Measurements from ENCODE around the gene CACNA2D2. TPM values are rescaled to one million over a fixed set of nuclear protein-coding genes. Genes with fewer than 3 reads are reported as not detected.

Gene CACNA2D2
- total and polyA plus RNA-seq, 2 of the 8 experiments (the other 6 are each of a cell fraction or from before 2014, with no cell fraction given): 14.1 to 25.0 TPM

DNA sequence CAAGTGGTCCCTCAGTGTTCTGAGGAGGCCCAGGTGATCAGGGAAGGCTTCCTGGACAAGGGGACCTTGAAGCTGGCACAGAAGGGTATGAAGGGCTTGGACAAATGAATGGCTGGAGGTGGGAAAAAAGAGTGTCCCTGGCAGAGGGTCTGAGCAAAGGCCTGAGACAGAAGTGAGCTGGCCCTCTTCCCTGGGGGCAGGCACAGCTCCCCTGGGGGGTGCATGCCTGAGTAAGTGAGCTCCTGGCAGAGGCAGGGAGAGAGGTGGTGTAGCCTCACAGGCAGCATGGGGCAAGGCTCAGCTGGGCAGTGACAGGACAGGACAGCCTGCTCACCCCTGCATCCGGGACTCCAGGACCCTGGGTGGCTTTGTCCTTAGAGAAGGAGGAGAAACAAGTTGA, 5.4 kb upstream of the CACNA2D2 start:
- no peaks in the 10 kb centered on the region for H4K20me1 ChIP-seq (replicated peaks in 1 of 2; ENCODE audit: control insufficient read depth in 1 of 2, insufficient read depth in 2 of 2, low read length in 2 of 2)
- H2BK20ac ChIP-seq (ENCODE audit: low read length): no peak overlapping the region
- TF ChIP-seq YY1 (IDR thresholded peaks at IDR 0.05; ENCODE audit: low read depth, low read length) (no peak), RNF2 (IDR thresholded peaks at IDR 0.05; ENCODE audit: borderline replicate concordance, low read depth, low read length, missing control alignments, poor library complexity, severe bottlenecking) (no peak), SP4 (IDR thresholded peaks at IDR 0.05; ENCODE audit: low read length) (no peak), SIRT6 (IDR thresholded peaks at IDR 0.05; ENCODE audit: low read length) (no peak)
- FAIRE-seq (no peak), DNase-seq (ENCODE audit: low read depth in 1 of 2, low spot score in 2 of 2) (no peak)
- WGBS, 2 experiments (ENCODE audit: extremely low coverage in 1 of 2, insufficient coverage in 1 of 2, insufficient read length in 1 of 2, insufficient replicate concordance in 2 of 2, low coverage in 1 of 2, low lambda C conversion rate in 2 of 2, missing lambda C conversion rate in 1 of 2): 83% methylated on average over 1 of the region's 1 CpG; no CpG with 5 or more reads in 1 of the 2 experiments
- H3K27me3 ChIP-seq (replicated peaks in 1 of 4; ENCODE audit: control insufficient read depth in 3 of 4, extremely low read depth in 1 of 4, insufficient read depth in 3 of 4, low read length in 3 of 4): peaks cover 0 to 20% (median 11%) of the 10 kb centered on the region in 4 experiments; a peak in 6 of 7 replicates
- H4K5ac ChIP-seq (ENCODE audit: insufficient read length, low read depth, low read length): no peak overlapping the region
- H3K4me1 ChIP-seq (replicated peaks in 1 of 4; ENCODE audit: control insufficient read depth in 3 of 4, insufficient read depth in 4 of 4, low read length in 3 of 4): peaks cover 0 to 9% (median 3%) of the 10 kb centered on the region in 4 experiments; a peak in 3 of 7 replicates
- no peak overlapping the region for H2AFZ ChIP-seq (ENCODE audit: low read length)
- no peak overlapping the region for H3K23ac ChIP-seq (ENCODE audit: insufficient read length)
- no peaks in the 10 kb centered on the region for H3K79me2 ChIP-seq (ENCODE audit: control insufficient read depth in 1 of 2, insufficient read depth in 2 of 2, low read length in 2 of 2)
- no peak overlapping the region for H3K56ac ChIP-seq (replicated peaks; ENCODE audit: insufficient read length, low read depth, low read length)
- ChIA-PET POLR2A (ENCODE audit: partially characterized antibody) (interaction anchor here (1.7 kb wide), 1 partner anchor 10 kb away, joined by 4 read pairs; no protein-coding TSS in a partner anchor), CTCF (ENCODE audit: partially characterized antibody) (interaction anchor here (0.7 to 12.6 kb wide), 21 partner anchors 9 to 138 kb away, joined by 3 to 83 read pairs (median 4); no protein-coding TSS in a partner anchor)
- H3K14ac ChIP-seq (ENCODE audit: insufficient read length): no peak overlapping the region
- H3K79me1 ChIP-seq (ENCODE audit: low read depth, low read length): no peaks in the 10 kb centered on the region
- no peak overlapping the region for H2BK120ac ChIP-seq (replicated peaks; ENCODE audit: low read depth, low read length)
- no peak overlapping the region for H2BK5ac ChIP-seq (ENCODE audit: low read depth, low read length)
- no peaks in the 10 kb centered on the region; the same call in 1 of the 2 replicates for H3K23me2 ChIP-seq (ENCODE audit: low read depth, low read length)
- no peak overlapping the region for H2AK5ac ChIP-seq (ENCODE audit: low read depth, low read length)
- no peaks in the 10 kb centered on the region for H3K9me3 ChIP-seq (ENCODE audit: insufficient read depth in 2 of 2, low read depth in 1 of 2, low read length in 1 of 2)
- no peak overlapping the region for H3K4me3 ChIP-seq (ENCODE audit: extremely low read depth in 1 of 4, insufficient read depth in 2 of 4, low read depth in 3 of 4, low read length in 4 of 4)
- H3K4ac ChIP-seq (replicated peaks; ENCODE audit: insufficient read length, low read depth, low read length): no peak overlapping the region
- H3K18ac ChIP-seq (ENCODE audit: extremely low read depth, low read length): no peak overlapping the region
- no peak overlapping the region for H3K9ac ChIP-seq (replicated peaks in 1 of 4; ENCODE audit: extremely low read depth in 1 of 4, low read depth in 3 of 4, low read length in 3 of 4)
- H2BK12ac ChIP-seq (ENCODE audit: low read depth, low read length): no peak overlapping the region
- no peak overlapping the region for H2BK15ac ChIP-seq (ENCODE audit: low read length)
- no peak overlapping the region for H4K8ac ChIP-seq (ENCODE audit: extremely low read depth, insufficient read depth, low read length)
- H3K27ac ChIP-seq (ENCODE audit: low read depth, low read length): no peak overlapping the region
- H4K91ac ChIP-seq (replicated peaks; ENCODE audit: insufficient read length, low read length): no peak overlapping the region
- no peaks in the 10 kb centered on the region for H3K36me3 ChIP-seq (ENCODE audit: control insufficient read depth in 2 of 4, insufficient read depth in 4 of 4, low read length in 3 of 4)
- H3K4me2 ChIP-seq (ENCODE audit: insufficient read depth in 1 of 2, low read depth in 2 of 2, low read length in 2 of 2): no peak overlapping the region

Measured in H1 (cell line).